GM10266 (cell line): ENCODE results near the gene ERVFRD-1.

ENCODE experiments used
- DNase-seq: peaks from one replicate; pipeline ENCODE4 v3.0.0; 2012; ENCODE audit errors: extremely low spot score
- TF ChIP-seq, protein P1 (sequence below): IDR thresholded peaks from 2 replicates; pipeline ENCODE4 v1.5.1; 2012; ENCODE audit warnings: mild to moderate bottlenecking, low read depth; ENCODE audit not compliant: control insufficient read depth, insufficient read depth; ENCODE audit errors: missing control alignments

ERVFRD-1 gene, protein sequence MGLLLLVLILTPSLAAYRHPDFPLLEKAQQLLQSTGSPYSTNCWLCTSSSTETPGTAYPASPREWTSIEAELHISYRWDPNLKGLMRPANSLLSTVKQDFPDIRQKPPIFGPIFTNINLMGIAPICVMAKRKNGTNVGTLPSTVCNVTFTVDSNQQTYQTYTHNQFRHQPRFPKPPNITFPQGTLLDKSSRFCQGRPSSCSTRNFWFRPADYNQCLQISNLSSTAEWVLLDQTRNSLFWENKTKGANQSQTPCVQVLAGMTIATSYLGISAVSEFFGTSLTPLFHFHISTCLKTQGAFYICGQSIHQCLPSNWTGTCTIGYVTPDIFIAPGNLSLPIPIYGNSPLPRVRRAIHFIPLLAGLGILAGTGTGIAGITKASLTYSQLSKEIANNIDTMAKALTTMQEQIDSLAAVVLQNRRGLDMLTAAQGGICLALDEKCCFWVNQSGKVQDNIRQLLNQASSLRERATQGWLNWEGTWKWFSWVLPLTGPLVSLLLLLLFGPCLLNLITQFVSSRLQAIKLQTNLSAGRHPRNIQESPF

GRCh38 chr6:11110921-11111768 is at the start of gene ERVFRD-1:
Gene ERVFRD-1, minus strand, starts transcription at chr6:11111725. Its CDS starts 6,415 bp downstream, at chr6:11105310.
- TF ChIP-seq, protein P1, sequence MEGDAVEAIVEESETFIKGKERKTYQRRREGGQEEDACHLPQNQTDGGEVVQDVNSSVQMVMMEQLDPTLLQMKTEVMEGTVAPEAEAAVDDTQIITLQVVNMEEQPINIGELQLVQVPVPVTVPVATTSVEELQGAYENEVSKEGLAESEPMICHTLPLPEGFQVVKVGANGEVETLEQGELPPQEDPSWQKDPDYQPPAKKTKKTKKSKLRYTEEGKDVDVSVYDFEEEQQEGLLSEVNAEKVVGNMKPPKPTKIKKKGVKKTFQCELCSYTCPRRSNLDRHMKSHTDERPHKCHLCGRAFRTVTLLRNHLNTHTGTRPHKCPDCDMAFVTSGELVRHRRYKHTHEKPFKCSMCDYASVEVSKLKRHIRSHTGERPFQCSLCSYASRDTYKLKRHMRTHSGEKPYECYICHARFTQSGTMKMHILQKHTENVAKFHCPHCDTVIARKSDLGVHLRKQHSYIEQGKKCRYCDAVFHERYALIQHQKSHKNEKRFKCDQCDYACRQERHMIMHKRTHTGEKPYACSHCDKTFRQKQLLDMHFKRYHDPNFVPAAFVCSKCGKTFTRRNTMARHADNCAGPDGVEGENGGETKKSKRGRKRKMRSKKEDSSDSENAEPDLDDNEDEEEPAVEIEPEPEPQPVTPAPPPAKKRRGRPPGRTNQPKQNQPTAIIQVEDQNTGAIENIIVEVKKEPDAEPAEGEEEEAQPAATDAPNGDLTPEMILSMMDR: no peak
- no peak for DNase-seq

GRCh38 chr6:11160199-11160598 is 48.7 kb upstream of the ERVFRD-1 start:
- DNase-seq: no peak

GRCh38 chr6:11155589-11155988 is 44.1 kb upstream of the ERVFRD-1 start:
- no peak for DNase-seq
- TF ChIP-seq, protein P1: no peak

More at GRCh38 chr6:11160199-11160598, 48.7 kb upstream of the ERVFRD-1 start:
- TF ChIP-seq, protein P1: no peak

DNA sequence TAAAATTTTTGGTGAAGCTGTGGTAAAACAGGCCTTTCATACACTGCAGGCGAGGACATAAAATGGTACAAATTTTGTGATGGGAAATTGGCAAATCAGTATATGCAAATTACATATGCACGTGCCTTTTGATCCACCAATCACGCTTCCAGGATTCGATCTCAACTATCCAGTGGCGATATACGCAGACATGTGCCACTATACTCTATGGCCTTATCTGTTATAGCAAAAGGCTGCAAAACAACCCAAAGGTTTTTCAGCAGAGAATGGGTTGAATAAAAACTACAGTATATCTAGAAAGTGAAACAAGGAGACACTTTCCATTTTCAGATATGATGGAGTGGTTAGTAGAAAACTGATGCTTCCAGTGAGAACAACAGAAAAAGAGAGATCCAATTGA is 41.9 kb upstream of the ERVFRD-1 start:
- no peak for DNase-seq
- TF ChIP-seq, protein P1: no peak

DNA sequence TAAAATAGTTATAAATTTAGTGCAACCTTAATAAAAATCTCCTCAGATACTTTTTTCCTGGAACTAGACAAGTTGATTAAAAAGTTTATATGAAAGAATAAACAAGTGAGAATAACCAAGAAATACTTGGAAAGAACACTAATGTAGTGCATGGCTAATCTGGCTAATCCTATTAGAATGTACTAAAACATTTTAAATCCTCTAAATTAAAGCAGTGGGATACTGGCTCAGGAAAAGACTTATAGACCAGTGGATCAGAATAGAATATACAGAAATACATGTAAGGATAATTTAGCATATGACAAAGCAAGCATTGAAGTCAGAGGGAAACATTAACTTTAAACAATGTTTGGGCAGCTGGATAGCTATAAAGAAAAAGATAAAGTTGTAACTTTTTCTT is 41.1 kb upstream of the ERVFRD-1 start:
- no peak for DNase-seq
- TF ChIP-seq, protein P1: no peak

- no peak for DNase-seq
- TF ChIP-seq, protein P1: no peak
Observed at GRCh38 chr6:11151488-11151887, 40.0 kb upstream of the ERVFRD-1 start.
